Body of pancreas (tissue), 4 donors: ENCODE data around the gene PNPLA2. TPM values are rescaled to one million over a fixed set of nuclear protein-coding genes. Genes with fewer than 3 reads are reported as not detected.

Experiments used
- ATAC-seq: fragments of 150-250 bp; one replicate; pipeline ENCODE4 v1.9.1; 2016
- DNase-seq, 4 donors: peaks; one replicate each; pipeline ENCODE4 v3.0.0-alpha.2; 2019
- H3K27ac ChIP-seq, 4 donors: fragments of 200-600 bp; sonication (generic); 1 replicate in 3 of 4; 2 replicates in 1 of 4; pipeline versions ENCODE4 v1.5.1 to v1.6.1; 2016 to 2019; ENCODE audit warnings: mild to moderate bottlenecking in 1 of 4, mixed read lengths in 1 of 4, moderate library complexity in 1 of 4
- H3K27me3 ChIP-seq, 2 donors: fragments of 200-600 bp; sonication (generic); one replicate each; pipeline ENCODE4 v1.6.0; 2016; ENCODE audit warnings: mild to moderate bottlenecking in 1 of 2
- H3K36me3 ChIP-seq, 2 donors: fragments of 200-600 bp; sonication (generic); replicated peaks in 1 of 2; 2 replicates each; pipeline ENCODE4 v1.5.1; 2016; ENCODE audit warnings: low read depth in 2 of 2; ENCODE audit not compliant: insufficient read depth in 1 of 2
- H3K4me1 ChIP-seq: fragments of 200-600 bp; sonication (generic); one replicate; pipeline ENCODE4 v1.6.0; 2016
- H3K4me3 ChIP-seq, 2 donors: fragments of 200-600 bp; sonication (generic); 1 replicate in 1 of 2; 2 replicates in 1 of 2; pipeline ENCODE4 v1.5.1; 2016 to 2019
- H3K9me3 ChIP-seq, 3 donors: fragments of 200-600 bp; sonication (generic); 1 replicate in 2 of 3; 2 replicates in 1 of 3; pipeline ENCODE4 v1.5.1; 2016
- POLR2A ChIP-seq, 3 donors: fragments of 450-650 bp; IDR thresholded peaks; one replicate each; pipeline ENCODE4 v1.6.1; 2016; ENCODE audit warnings: antibody characterized with exemption in 3 of 3, mild to moderate bottlenecking in 2 of 3
- WGBS, 2 donors: methylation state at CpG; one replicate each; pipeline ENCODE4 v1.1.5; 2017; 5-methylcytosine and 5-hydroxymethylcytosine counted together
- intact Hi-C: fragments of 100-400 bp; cut with DNase I; formaldehyde crosslinking; loops from one replicate; pipeline ENCODE4 v1.15.1; 2023
- total RNA-seq, 2 donors: library from RNA; depleted of rRNA; stranded (reverse); fragments of >200 nt; gene quantifications; one replicate each; pipeline ENCODE4 v1.1.0, GENCODE V29; 2016
- TF ChIP-seq, protein P1 (sequence below), 7 experiments: fragments of 450-650 bp in 4 of 7; fragments of 200-600 bp in 3 of 7; sonication (generic) in 3 of 7; IDR thresholded peaks; one replicate each; pipeline ENCODE4 v1.5.1; 2016 to 2019; ENCODE audit warnings: antibody characterized with exemption in 7 of 7

Gene PNPLA2
- total RNA-seq, 2 donors from 2014 or later = 72.1 to 351 TPM

DNA sequence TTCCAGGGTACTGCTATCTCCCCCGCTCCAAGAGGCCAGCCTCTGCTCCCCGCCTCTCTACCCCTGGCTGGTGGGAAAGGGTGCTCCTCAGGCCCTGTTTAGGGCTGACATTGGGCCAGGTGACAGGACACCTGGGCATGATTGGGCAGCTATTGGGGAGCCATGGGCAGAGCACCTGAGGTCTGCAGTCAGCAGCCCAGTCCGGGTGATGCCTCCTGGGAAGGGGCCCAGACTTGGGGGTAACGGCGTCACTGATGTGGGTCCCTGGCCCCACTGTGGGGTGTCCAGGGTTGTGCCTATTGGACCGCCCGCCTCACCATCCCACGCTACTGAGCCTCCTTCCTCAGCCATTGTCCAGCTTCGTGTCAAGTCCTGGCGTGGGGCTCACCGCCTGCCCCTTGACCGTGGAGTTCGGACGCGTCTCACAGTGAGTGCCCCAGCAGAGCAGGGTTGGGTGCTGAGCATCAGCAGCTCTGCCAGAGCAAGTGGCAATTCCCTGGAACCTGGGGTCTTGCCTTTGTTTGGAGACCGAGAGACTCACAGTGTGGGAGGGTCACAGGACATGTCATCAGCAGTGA, 38.7 kb upstream of the PNPLA2 start:
- intact Hi-C loops = no loop called here
- TF ChIP-seq, protein P1, sequence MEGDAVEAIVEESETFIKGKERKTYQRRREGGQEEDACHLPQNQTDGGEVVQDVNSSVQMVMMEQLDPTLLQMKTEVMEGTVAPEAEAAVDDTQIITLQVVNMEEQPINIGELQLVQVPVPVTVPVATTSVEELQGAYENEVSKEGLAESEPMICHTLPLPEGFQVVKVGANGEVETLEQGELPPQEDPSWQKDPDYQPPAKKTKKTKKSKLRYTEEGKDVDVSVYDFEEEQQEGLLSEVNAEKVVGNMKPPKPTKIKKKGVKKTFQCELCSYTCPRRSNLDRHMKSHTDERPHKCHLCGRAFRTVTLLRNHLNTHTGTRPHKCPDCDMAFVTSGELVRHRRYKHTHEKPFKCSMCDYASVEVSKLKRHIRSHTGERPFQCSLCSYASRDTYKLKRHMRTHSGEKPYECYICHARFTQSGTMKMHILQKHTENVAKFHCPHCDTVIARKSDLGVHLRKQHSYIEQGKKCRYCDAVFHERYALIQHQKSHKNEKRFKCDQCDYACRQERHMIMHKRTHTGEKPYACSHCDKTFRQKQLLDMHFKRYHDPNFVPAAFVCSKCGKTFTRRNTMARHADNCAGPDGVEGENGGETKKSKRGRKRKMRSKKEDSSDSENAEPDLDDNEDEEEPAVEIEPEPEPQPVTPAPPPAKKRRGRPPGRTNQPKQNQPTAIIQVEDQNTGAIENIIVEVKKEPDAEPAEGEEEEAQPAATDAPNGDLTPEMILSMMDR (IDR thresholded peaks at IDR 0.05) = no peak
- no peak for TF ChIP-seq POLR2A (IDR thresholded peaks at IDR 0.05)
- Histone ChIP-seq H3K4me1 (peaks cover 44% of the 10 kb centered on the region), H3K36me3 (no peaks in the 10 kb centered on the region), H3K4me3 (no peak overlapping the region), H3K27ac (no peak overlapping the region), H3K9me3 (no peaks in the 10 kb centered on the region), H3K27me3 (no peaks in the 10 kb centered on the region)
- DNase-seq = peak in 1 of 4 donors; percentile 9
- 94 to 95% methylated on average over 14 of the region's 16 CpGs for WGBS, 2 donors
- ATAC-seq = no peak

DNA sequence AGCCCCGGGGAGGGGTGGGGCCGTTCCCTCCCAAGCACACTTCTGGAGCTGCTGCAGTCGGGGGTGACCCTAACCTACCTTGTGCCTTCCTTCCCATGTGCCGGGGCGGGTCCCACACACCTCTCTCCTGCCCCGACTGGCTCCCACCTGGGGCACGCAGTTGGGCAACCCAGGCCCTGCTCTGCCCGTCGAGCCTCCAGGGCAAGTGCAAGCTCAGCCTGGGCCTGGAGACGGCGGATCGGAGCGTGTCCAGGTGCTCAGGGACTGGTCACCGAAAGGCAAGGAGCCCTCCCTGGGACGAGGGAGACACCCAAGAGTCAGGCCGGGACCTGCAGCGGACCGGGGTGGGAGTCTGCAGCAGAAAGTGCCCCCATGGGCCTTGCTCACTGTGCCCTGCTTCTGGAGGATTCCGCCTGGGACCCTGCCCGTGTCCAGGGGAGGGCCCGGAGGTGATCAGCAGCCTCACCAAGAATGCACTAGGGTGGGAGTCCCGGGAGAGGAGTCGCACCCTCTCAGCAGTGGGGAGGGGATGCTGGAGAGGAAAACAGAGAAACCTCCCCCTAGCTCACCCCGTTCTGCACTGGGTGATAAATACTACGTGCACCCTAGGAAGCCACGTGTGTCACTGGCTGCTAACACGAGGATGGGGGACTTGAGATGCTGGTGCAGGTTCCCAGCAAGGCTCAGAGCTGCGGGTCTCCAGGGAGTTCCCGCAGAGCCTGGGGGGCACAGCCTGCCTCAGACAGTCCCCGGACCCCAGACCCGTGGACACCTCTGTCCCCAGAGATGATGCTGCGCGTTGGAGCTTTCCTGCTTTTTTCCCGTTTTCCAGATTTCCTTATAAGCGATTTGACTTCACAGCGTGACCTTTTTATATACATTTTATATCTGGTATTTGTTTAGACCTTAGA, 36.2 kb upstream of the PNPLA2 start:
- ATAC-seq (no peak), DNase-seq (peak in 1 of 4 donors; percentile 4)
- Histone ChIP-seq H3K27ac (peak overlapping the region in 2 of 4 donors; percentile 29 to 61), H3K4me3 (no peak overlapping the region), H3K4me1 (peaks cover 27% of the 10 kb centered on the region), H3K9me3 (no peaks in the 10 kb centered on the region), H3K36me3 (no peaks in the 10 kb centered on the region), H3K27me3 (no peaks in the 10 kb centered on the region)
- TF ChIP-seq POLR2A (IDR thresholded peaks at IDR 0.05) = no peak
- TF ChIP-seq, protein P1 (IDR thresholded peaks at IDR 0.05) = no peak
- WGBS, 2 donors = 37 to 82% methylated on average over 14 to 28 of the region's 36 CpGs
- intact Hi-C loops = no loop called here

DNA sequence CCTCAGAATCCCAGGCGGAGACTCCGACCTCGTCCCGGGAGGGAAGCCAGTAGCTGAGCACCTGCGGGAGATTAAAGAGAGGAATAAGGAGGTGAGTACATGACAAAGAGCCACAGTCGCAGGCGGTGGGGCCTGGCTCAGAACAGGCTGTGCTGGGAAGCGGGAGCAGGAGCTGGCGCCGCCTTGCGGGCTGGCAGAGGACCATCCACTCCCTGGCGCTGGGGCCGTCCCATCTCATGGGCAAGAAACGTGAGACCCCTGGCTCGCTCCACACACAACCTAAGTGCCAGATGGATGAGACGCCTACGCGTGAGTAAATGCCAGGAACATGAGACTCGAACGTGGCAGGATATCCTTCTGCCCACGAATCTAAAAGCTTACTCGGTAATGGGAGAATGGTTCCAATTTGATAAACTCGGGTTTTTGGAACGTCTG, 35.1 kb upstream of the PNPLA2 start:
- peak in 2 of 3 donors; percentile 52 for TF ChIP-seq POLR2A (IDR thresholded peaks at IDR 0.05)
- TF ChIP-seq, protein P1 (IDR thresholded peaks at IDR 0.05) = peak; percentile 54 to 85 (median 79)
- ATAC-seq = peak; percentile 94
- Histone ChIP-seq H3K9me3 (no peaks in the 10 kb centered on the region), H3K36me3 (no peaks in the 10 kb centered on the region), H3K4me1 (peaks cover 17% of the 10 kb centered on the region), H3K4me3 (no peak overlapping the region), H3K27ac (peak overlapping the region in 3 of 4 donors; percentile 29 to 61 (median 59)), H3K27me3 (no peaks in the 10 kb centered on the region)
- WGBS, 2 donors = 8 to 28% methylated on average over 21 to 24 of the region's 24 CpGs
- peak; percentile 84 to 93 (median 90) for DNase-seq
- intact Hi-C loops = no loop called here

DNA sequence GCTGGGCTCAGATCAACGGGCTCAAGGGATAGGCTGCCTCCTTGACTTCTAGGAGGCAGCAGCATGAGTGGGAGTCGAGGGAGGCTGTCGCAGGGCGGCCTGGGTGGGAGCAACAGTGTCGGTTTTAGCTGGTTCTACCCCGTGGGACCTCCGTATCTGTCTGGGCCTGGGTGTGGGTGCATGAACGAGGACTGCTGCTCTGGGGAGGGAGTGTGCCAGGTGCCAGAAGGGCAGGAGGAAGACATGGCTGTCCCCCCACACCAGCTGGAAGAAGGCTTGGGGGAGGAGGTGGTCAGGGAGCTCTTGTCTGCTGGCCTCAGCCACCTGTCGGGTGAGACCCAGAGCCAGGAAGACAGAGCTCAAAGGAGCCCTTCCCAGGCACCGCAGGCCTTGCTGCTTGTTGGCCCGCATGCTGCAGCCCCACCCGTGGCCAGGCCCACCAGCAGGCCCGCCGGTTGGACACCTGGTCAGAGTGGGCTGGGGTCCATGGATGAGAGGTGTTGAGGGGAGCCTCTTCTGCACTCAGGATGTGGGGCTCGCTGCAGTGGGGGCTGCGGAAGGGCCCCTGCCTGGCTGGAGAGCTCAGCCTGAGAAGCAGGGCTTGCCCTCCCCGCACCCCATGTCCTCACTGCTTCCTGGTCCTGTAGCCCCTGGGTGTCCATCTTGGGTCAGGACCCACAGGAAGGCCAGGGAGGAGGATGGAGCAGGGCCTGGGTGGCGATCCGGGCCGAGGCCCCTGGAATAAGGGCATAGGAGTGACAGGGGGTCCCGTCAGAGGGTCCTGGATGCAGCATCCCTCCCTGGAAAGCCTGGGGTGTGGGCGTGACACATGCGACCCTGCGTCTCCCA, 32.3 kb upstream of the PNPLA2 start:
- ATAC-seq (no peak), DNase-seq (no peak)
- intact Hi-C loops = no loop called here
- no peaks in the 10 kb centered on the region for H3K9me3 ChIP-seq
- H3K36me3 ChIP-seq = no peaks in the 10 kb centered on the region
- no peak overlapping the region for H3K4me3 ChIP-seq
- H3K27ac ChIP-seq = no peak overlapping the region
- no peaks in the 10 kb centered on the region for H3K27me3 ChIP-seq
- H3K4me1 ChIP-seq = peaks cover 13% of the 10 kb centered on the region
- TF ChIP-seq, protein P1 (IDR thresholded peaks at IDR 0.05) = no peak
- no peak for TF ChIP-seq POLR2A (IDR thresholded peaks at IDR 0.05)
- WGBS, 2 donors = 67 to 76% methylated on average over 10 to 23 of the region's 24 CpGs
